Prostate gland (tissue), 2 donors: ENCODE measurements around the gene PEX13.

Source experiments
- POLR2A ChIP-seq: fragments of 450-650 bp; IDR thresholded peaks from one replicate; pipeline ENCODE4 v1.6.1; 2016; ENCODE audit warnings: antibody characterized with exemption, mild to moderate bottlenecking
- TF ChIP-seq, protein P1 (sequence below), 4 experiments: fragments of 200-600 bp in 2 of 4; fragments of 450-650 bp in 2 of 4; sonication (generic) in 2 of 4; IDR thresholded peaks; 1 replicate in 3 of 4; 2 replicates in 1 of 4; pipeline ENCODE4 v1.5.1; 2016 to 2019; ENCODE audit warnings: antibody characterized with exemption in 4 of 4, mild to moderate bottlenecking in 2 of 4, moderate library complexity in 2 of 4

- TF ChIP-seq, protein P1, sequence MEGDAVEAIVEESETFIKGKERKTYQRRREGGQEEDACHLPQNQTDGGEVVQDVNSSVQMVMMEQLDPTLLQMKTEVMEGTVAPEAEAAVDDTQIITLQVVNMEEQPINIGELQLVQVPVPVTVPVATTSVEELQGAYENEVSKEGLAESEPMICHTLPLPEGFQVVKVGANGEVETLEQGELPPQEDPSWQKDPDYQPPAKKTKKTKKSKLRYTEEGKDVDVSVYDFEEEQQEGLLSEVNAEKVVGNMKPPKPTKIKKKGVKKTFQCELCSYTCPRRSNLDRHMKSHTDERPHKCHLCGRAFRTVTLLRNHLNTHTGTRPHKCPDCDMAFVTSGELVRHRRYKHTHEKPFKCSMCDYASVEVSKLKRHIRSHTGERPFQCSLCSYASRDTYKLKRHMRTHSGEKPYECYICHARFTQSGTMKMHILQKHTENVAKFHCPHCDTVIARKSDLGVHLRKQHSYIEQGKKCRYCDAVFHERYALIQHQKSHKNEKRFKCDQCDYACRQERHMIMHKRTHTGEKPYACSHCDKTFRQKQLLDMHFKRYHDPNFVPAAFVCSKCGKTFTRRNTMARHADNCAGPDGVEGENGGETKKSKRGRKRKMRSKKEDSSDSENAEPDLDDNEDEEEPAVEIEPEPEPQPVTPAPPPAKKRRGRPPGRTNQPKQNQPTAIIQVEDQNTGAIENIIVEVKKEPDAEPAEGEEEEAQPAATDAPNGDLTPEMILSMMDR (IDR thresholded peaks at IDR 0.05): no peak
- no peak for TF ChIP-seq POLR2A
Observed at GRCh38 chr2:60989259-60989658, 28.3 kb upstream of the PEX13 start.
